Stimulated activated CD4-positive, alpha-beta T cell treated with anti-CD3 and anti-CD28 coated beads, Interleukin-4, amount 100 ng/mL, for 4 hours (primary cell): Measurements from ENCODE around the gene RBPJ.
A peak's percentile ranks its signal among the peaks of the same experiment; 100 is the strongest.

ENCODE experiments used
- DNase-seq, 2 experiments: peaks; one replicate each; pipeline ENCODE4 v3.0.0-alpha.2; 2020

RBPJ gene

DNA sequence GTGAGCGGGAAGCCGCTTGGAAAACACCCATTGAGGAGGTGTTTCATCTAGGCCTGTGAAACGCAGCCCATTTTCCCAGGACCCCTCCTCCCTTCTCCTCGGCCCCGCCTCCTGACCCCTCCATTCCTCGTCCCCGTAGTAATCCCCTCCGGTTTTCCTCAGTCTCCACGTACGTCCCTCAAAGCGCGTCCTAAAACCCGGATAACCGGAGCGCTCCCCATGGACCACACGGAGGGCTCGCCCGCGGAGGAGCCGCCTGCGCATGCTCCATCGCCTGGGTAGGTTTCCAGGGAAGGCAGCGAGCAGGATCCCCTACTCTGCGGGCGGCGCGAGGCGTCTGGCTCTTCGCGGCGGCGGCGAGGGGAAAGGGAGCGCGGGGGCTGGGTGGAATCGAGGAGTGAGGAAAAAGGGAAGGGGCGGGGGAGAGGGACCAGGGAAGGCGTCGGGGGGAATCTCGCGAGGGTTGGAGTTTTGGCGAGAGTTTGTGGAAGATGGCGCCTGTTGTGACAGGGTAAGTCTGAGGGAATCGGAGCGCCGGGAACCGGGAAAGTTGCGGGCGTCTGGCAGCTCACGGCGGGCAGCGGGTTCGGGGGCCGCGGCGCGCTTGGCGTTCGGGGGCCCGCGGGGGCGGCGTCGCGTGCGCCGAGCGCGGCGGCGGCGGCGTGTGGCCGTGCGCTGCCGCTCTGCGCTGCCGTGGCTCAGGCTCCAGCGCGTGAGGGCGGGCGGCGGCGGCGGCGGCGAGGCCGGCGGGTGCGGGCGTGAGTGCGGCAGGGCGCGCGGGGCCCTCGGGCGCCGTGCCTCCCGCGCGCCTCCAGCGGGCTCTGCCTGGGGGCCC is at the start of gene RBPJ:
RBPJ (plus strand) TSS at position 477 of the 835 bp plus-strand sequence; CDS start at position 492, 15 bp downstream.
- DNase-seq, result peak; percentile 75 to 78

- no peak for DNase-seq
Measured at GRCh38 chr4:26271703-26272102, 49.1 kb upstream of the RBPJ start.

DNA sequence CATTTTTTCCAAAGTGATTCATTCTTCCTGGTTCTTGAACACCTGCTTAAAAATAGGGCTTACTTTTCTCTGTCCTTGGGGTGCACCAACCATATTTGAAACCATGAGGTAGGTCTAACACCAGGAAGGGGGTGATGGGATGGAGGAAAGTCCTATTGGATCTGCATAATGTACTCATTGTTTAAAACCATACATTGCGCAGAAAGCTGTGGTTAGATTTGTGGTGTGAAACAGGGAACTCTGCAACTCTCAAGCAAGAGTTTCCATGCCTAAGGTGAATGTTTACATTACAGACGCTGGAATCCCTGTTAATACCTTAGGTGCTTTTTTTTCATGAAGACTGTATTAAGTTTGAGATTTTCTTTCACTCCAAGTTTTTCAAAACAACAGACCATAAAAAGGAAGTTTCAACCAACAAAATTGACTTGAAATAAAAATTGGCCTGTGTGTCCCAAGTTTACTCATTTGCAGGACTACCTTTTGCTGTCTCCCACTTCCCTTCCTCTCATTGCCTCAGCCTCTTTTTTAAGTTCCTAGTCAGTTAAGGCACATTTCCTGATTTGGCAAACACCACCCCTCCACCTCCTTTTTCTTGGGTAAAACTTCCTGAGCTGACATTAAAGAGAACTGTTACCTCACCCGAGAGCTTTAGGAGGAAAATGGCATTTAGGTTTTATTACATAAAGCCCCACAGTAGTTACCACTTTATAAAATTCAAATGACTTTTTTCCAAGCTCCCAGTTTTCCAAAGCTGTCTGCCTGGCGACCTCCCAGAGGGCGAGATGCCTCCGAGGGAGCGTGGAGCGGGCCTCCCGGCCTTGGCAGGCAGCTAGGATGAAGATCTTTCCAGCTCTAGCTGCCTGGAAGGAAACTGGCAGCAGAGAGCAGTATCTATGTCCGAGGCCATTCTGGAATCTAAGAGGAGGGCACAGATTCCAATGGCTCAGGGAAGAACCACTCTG is 47.9 kb upstream of the RBPJ start:
- no peak for DNase-seq

DNA sequence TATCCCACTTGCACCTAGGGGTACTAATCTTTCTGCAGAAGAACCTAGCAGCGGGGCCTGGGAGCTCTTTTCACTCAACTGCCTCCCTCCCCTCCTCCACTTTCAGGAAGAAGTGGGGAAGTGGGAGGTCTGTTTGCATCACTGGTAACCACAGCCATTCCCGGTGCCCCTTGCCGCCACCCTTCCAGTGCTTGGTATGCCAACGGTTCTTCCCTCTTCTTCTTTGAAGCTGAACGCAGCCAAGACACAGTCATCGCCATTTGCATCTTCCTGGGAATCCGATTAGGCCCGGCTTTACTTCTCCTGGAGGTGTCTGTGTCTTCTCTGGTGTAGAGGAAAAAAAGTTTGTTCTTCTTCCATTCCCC is 47.2 kb upstream of the RBPJ start:
- DNase-seq, result no peak

DNA sequence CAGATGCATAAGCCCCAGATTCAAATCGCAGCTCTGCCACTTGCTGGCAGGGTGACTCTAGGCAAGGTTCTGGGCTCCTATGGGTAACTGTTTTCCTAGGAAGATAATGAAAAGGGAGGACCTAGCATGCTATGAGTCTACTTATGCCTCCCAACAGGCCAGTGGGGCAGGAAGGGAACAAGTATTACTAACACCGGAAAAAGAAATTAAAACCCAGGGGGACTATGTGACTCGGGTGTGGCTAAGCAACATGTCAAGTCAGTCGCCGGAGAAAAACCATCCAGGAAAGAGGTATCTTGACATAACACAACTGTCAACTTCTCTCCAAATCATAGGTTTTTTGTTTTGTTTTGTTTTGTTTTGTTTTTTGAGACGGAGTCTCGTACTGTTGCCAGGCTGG is 45.5 kb upstream of the RBPJ start:
- no peak for DNase-seq

- no peak for DNase-seq
Measured at GRCh38 chr4:26279446-26279845, 41.4 kb upstream of the RBPJ start.

GRCh38 chr4:26281881-26282280 is 38.9 kb upstream of the RBPJ start:
- no peak for DNase-seq

GRCh38 chr4:26284536-26284935 is 36.3 kb upstream of the RBPJ start:
- DNase-seq, result no peak

DNA sequence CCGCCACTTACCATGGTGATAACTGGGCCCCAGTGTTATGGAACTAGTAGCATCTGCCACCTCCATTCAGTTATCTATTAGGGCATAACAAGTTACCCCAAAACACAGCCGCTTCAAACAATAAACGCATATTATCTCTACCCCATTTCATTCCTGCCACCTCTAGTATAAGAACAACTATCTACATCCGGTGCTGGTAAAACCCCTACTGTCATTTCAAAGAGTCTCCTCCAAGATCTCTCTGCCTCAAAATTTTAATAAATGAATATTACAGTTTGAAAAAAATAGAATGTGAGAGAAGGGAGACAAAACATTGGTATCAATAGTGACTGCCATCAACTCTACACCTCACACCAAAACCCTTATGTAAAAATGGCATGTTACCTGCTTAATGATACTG is 35.5 kb upstream of the RBPJ start:
- no peak for DNase-seq

DNA sequence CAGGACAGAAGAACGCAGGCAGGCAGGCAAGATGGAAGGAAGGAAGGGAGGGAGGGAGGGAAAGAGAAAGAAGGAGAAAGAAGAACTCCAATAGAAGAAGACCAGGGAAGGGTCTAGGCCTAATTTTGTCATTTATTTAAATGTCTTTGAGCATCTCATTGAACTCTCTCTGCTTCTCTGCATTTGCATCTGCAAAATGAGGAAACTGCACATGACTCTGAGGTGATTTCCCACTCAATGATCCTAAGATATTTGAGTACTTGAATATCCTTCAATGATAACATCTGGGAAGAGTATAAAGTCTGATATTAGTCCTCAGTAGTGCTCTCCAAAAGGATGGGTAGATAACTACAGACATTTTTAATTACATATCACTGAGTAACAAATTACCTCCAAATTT is 33.1 kb upstream of the RBPJ start:
- no peak for DNase-seq

- no peak for DNase-seq
Measured at GRCh38 chr4:26288355-26288909, 32.4 kb upstream of the RBPJ start.

- DNase-seq, result no peak
Measured at GRCh38 chr4:26289401-26289800, 31.4 kb upstream of the RBPJ start.

- no peak for DNase-seq
Measured at GRCh38 chr4:26290321-26290720, 30.5 kb upstream of the RBPJ start.

DNA sequence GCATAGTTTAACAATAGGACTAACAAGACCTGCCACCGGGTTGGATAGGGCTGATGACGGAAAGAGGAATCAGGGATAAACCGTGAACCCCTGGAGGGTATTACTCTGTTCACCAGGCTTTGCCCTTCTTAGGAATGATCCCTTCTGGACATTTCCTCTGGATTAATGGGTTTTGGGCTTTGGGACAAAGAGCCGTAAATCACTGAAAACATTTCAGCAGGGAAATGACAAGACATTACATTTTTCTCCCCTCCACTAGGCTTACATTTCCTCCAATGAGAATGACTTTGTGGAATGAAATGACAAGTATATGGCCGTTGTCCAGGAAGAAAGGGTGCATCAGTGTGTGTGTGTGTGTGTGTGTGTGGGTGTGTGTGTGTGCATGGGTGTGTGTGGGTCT is 25.9 kb upstream of the RBPJ start:
- DNase-seq, result no peak

DNA sequence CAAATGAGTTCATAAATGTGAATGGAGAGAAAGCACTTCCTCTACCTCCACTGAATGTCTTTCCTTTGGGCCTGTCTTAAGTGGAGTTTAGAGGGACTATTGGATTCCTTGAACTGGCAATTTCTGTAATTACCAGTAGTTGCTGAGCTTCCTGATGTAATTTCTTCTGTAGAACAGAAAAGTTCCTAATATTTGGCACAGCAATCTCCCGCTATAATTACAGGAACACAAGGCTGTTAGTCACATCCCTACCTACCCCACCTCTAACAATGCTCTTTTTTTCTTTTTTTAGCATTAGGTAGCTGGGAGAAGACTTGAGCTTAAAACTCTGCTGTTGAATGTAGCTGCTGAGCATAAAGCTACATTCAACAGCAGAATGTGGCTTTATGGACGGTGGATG is 24.8 kb upstream of the RBPJ start:
- no peak for DNase-seq

DNA sequence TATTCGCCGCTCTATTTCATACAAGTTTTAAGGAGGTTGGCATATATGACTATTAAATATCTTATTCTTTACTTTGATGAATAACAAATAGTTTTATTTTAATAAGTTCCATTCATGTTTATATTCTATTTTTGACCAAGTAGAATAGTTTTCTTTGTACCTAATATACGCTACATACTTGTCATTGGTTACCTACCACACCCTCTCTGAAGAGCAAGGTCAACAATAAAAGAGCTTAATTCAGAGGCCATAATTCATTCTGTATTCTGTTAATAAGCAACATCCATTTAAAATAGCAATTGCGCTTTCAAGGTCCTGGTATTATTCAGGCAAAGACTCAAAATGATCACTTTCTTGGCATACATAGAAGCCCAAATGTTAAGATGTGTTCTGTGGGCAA is 24.3 kb upstream of the RBPJ start:
- DNase-seq, result no peak

DNA sequence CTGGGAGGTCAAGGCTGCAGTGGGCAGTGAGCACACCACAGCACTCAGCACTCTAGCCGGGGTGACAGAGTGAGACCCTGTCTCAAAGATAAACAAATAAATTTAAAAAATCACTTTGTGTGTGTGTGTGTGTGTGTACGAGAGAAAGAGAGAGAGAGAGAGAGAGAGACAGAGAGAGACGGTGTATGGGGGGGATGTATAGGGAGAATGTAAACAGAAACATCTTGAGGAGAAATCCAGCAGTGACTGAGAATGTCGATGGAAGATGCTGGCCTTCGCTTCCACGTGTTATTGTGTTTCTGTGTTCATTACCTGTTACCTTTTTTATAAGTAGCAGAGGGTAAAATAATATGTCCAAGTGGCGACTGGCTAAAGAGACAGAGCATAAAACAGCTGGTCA is 23.6 kb upstream of the RBPJ start:
- no peak for DNase-seq

DNA sequence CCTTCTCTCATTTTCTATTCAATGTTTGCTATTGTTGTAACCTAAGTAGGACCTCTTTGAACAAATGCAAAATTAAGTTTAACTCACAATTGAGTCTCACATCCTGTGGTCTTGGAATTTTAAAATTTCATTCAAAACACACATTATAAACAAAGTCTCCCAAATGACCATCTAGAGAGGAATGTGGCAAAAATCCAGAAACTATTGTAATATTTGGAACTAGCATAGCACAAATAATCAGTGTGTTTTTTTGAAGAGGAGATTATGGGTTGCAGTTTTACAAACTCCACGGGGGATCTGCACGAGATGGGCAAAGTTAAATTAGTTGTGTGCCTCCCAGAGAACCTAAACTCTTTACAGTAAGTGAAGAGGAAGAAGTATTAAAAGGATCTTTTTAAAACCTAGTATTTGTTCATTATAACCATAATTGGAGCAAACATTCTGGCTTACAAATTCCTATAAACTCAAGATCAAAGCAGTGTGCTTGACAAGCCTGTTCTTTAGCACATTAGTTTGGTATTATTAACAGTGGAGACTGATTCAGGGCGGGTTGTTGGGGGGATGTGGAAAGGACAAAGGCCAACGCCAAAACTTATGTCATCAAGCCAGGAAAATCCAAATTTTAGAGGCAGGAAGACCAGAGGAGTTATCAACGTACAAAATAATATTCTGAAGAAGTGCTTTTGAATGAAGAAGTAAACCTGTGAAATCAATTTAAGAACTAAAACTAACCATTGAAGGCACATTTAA is 22.4 kb upstream of the RBPJ start:
- no peak for DNase-seq

DNA sequence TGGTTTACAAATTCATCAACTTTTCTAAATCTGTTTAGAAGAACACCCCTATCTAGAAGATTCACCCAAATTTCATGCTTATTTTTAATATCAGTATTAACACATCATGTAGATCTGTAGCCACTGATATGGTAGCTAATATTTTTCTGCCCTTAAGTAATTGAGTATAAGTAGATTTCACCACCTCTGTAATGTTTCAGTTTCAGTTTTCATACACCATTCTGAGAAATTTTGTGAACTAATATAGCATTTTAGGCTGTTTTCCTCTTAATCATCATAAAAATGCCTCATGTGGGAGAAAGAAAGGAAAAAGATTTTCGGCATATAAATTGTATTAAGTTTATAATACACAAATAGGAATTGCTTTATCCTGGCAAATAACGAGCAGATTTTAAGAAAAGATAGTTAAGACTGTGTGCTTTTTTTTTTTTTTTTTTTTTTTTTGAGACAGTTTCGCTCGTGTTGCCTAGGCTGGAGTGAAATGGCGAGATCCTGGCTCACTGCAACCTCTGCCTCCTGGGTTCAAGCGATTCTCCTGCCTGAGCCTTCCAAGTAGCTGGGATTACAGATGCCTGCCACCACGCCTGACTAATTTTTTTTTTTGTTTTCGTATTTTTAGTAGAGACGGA is 21.4 kb upstream of the RBPJ start:
- DNase-seq, result no peak

- DNase-seq, result no peak
Measured at GRCh38 chr4:26300314-26301307, 20.2 kb upstream of the RBPJ start.
